Measurements from ENCODE around the gene ARID1B. TPM values are rescaled to one million over a fixed set of nuclear protein-coding genes. Genes with fewer than 3 reads are reported as not detected.
A peak's percentile ranks its signal among the peaks of the same experiment; 100 is the strongest.

The ARID1B gene
- total RNA-seq, 1 experiment from 2014 or later = 35.6 TPM

DNA sequence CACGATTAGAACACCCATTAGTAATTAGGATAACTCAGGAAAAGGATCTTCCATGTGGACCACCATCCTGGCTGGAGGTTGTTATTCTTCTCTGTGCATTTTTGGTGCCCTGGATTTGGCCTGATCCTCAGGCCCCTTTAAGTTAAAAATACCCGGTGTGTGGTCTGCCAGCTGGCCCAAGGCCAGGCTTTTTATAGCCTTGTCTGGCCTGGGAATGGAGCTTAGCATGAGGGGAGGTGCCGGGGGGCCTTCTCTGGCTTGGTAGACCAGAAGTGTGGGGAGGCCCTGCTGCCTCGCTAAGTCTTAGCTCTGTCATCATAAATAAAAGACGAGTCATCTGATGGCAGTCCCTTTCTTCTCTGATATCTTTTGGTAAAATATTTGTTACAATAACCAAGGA is 71.4 kb downstream of the ARID1B start:
- ChIA-PET RAD21 (ENCODE audit: low non-redundant PET in 1 of 2, low total read pairs in 2 of 2, uncharacterized antibody in 2 of 2, unreplicated experiment in 2 of 2) (no interaction called here), CTCF (no interaction called here), POLR2A (no interaction called here)
- peaks cover 73% of the 10 kb centered on the region for H3K79me2 ChIP-seq (ENCODE audit: insufficient read depth, low read length)
- no peaks in the 10 kb centered on the region for H3K27me3 ChIP-seq (ENCODE audit: insufficient read depth, low read length)
- BruUV-seq (replicated peaks) = no TSS peak
- H3K9ac ChIP-seq (ENCODE audit: low read length) = no peak overlapping the region
- H2AFZ ChIP-seq (ENCODE audit: low read depth, low read length, poor library complexity, severe bottlenecking) = no peak overlapping the region
- no peaks in the 10 kb centered on the region for H3K9me2 ChIP-seq (ENCODE audit: insufficient read depth)
- H3K36me3 ChIP-seq (ENCODE audit: control insufficient read depth in 1 of 2, insufficient read depth in 2 of 2, low read length in 2 of 2) = no peaks in the 10 kb centered on the region
- H4K20me1 ChIP-seq (ENCODE audit: insufficient read depth) = no peaks in the 10 kb centered on the region
- H3K9me3 ChIP-seq (ENCODE audit: control insufficient read depth in 1 of 2, insufficient read depth in 1 of 2, low read depth in 1 of 2, low read length in 2 of 2) = no peaks in the 10 kb centered on the region
- H3K4me3 ChIP-seq (replicated peaks in 1 of 2; ENCODE audit: low read depth in 1 of 2, low read length in 2 of 2) = no peak overlapping the region
- ATAC-seq = 0 out of 2 replicates have a peak, but pooled peaks have one; percentile 40
- no peak overlapping the region for H3K27ac ChIP-seq (ENCODE audit: low read depth, low read length)
- H3K4me1 ChIP-seq (ENCODE audit: control insufficient read depth in 1 of 2, insufficient read depth in 2 of 2, low read length in 2 of 2) = peaks cover 6 to 9% of the 10 kb centered on the region in 2 experiments; a peak in 3 of 4 replicates
- peak overlapping the region; percentile 8; the same call in 1 of the 2 replicates for H3K4me2 ChIP-seq (ENCODE audit: low read length)
- intact Hi-C loops (cut with micrococcal nuclease) = no loop called here
- no peak for DNase-seq (ENCODE audit: low read depth, low spot score)
- TF ChIP-seq CBX3 (IDR thresholded peaks at IDR 0.05; ENCODE audit: low read depth) (no peak), SP1 (IDR thresholded peaks at IDR 0.05; ENCODE audit: low read depth) (no peak), SRF (IDR thresholded peaks at IDR 0.05; ENCODE audit: low read depth) (no peak), SIN3A (IDR thresholded peaks at IDR 0.05; ENCODE audit: low read depth) (no peak), FOSL1 (IDR thresholded peaks at IDR 0.05; ENCODE audit: low read depth) (no peak), JUND (IDR thresholded peaks at IDR 0.05) (no peak), EZH2phosphoT487 (IDR thresholded peaks at IDR 0.05; ENCODE audit: borderline replicate concordance) (no peak), ZNF274 (IDR thresholded peaks at IDR 0.05; ENCODE audit: low read depth, low read length) (no peak)
- TF ChIP-seq, protein P1, sequence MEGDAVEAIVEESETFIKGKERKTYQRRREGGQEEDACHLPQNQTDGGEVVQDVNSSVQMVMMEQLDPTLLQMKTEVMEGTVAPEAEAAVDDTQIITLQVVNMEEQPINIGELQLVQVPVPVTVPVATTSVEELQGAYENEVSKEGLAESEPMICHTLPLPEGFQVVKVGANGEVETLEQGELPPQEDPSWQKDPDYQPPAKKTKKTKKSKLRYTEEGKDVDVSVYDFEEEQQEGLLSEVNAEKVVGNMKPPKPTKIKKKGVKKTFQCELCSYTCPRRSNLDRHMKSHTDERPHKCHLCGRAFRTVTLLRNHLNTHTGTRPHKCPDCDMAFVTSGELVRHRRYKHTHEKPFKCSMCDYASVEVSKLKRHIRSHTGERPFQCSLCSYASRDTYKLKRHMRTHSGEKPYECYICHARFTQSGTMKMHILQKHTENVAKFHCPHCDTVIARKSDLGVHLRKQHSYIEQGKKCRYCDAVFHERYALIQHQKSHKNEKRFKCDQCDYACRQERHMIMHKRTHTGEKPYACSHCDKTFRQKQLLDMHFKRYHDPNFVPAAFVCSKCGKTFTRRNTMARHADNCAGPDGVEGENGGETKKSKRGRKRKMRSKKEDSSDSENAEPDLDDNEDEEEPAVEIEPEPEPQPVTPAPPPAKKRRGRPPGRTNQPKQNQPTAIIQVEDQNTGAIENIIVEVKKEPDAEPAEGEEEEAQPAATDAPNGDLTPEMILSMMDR (IDR thresholded peaks at IDR 0.05 in 2 of 3, conservative IDR thresholded peaks at IDR 0.05 in 1 of 3; ENCODE audit: borderline replicate concordance in 1 of 3, insufficient read depth in 1 of 3, low read depth in 2 of 3, low read length in 2 of 3) = no peak
- TF ChIP-seq, protein P2, sequence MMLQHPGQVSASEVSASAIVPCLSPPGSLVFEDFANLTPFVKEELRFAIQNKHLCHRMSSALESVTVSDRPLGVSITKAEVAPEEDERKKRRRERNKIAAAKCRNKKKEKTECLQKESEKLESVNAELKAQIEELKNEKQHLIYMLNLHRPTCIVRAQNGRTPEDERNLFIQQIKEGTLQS (IDR thresholded peaks at IDR 0.05) = no peak
